Measurements from ENCODE around the gene ZNF565. TPM values are rescaled to one million over a fixed set of nuclear protein-coding genes. Genes with fewer than 3 reads are reported as not detected.
"Not testable (repeated sequence)": the region's sequence is repeated elsewhere in the genome, so short reads cannot be mapped to it uniquely, and the experiment has no call there.

The ZNF565 gene
- polyA plus RNA-seq, 1 experiment: 2.2 TPM

DNA sequence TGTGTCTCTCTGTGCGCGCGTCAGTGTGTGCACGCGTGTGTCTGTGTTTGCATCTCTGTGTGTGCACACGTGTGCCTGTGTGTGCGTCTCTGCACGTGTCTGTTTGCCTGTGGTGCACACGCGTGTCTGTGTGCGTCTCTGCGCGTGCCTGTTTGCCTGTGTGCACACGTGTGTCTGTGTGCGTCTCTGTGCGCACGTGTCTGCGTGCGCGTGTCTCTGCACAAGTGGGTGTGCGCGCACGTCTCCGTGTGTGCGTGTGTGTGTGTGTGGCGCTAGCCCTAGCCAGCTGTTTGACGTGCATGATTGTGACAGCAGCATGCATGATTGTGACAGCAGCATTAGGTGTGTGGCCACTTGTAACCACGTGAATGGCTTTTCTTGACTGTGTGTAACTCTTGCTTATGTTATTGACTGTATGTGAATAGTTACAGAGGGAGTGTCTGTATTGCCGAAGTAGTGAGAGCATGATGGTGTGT is 31.6 kb upstream of the ZNF565 start:
- Histone ChIP-seq H3K36me3 (ENCODE audit: control insufficient read depth, insufficient read depth, low read length) (no peaks in the 10 kb centered on the region), H3K4me3 (ENCODE audit: low read depth, low read length) (peak overlapping the region; percentile 3; the same call in 1 of the 2 replicates), H3K27me3 (ENCODE audit: control insufficient read depth, insufficient read depth, low read length) (peaks cover 3% of the 10 kb centered on the region)
- ChIA-PET POLR2A (no interaction called here), CTCF (interaction anchor here (0.7 to 0.9 kb wide), 2 partner anchors 24 to 1711 kb away, joined by 3 read pairs; no protein-coding TSS in a partner anchor)
- DNase-seq (ENCODE audit: low read depth): no peak
- TF ChIP-seq, protein P1, sequence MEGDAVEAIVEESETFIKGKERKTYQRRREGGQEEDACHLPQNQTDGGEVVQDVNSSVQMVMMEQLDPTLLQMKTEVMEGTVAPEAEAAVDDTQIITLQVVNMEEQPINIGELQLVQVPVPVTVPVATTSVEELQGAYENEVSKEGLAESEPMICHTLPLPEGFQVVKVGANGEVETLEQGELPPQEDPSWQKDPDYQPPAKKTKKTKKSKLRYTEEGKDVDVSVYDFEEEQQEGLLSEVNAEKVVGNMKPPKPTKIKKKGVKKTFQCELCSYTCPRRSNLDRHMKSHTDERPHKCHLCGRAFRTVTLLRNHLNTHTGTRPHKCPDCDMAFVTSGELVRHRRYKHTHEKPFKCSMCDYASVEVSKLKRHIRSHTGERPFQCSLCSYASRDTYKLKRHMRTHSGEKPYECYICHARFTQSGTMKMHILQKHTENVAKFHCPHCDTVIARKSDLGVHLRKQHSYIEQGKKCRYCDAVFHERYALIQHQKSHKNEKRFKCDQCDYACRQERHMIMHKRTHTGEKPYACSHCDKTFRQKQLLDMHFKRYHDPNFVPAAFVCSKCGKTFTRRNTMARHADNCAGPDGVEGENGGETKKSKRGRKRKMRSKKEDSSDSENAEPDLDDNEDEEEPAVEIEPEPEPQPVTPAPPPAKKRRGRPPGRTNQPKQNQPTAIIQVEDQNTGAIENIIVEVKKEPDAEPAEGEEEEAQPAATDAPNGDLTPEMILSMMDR (IDR thresholded peaks at IDR 0.05; ENCODE audit: insufficient read depth, low read depth, low read length): no peak

DNA sequence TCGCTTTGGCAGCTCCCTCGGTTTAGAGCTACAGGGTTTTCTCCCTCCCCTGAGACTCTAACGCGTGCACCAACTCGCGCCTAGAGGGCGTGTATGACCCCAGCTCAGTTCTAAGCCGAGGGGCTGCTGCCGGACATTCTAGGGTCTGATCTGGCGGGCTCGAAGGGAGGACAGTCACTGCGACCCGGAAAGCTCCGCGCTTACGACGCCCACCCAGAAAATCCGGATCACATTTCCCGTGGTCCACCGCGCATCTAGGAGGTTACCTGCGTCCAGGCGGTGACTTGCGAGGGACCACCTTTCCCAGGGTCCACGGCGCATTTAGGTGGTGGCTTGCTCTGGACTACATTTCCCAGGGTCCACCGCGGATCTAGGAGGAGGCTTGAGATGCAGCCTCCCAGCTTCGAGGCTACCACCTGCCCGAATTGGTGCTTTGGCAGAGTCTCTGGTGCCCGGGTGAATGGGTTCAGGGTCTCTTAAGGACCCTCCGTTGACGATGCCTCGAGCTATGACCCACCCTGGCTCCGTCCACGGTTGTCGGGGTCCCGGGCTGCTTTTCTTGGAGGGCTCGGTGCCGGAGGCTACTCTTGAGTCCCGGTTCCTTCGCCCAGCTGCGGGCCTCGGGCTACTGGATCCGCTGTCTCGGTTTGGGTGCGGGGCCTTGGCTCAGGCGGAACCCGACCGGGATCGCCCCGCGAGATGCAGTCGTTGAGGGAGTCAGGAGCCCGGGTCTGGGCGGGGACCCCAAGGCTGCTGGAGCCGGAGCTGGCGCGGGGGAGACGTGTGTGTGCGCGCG is 30.9 kb upstream of the ZNF565 start:
- H3K27me3 ChIP-seq (ENCODE audit: control insufficient read depth, insufficient read depth, low read length): peaks cover 3% of the 10 kb centered on the region
- DNase-seq (ENCODE audit: low read depth): no peak
- peak overlapping the region; percentile 3 for H3K4me3 ChIP-seq (ENCODE audit: low read depth, low read length)
- TF ChIP-seq, protein P1 (IDR thresholded peaks at IDR 0.05; ENCODE audit: insufficient read depth, low read depth, low read length): no peak
- ChIA-PET CTCF (interaction anchor here (0.7 to 0.9 kb wide), 2 partner anchors 23 to 1712 kb away, joined by 3 read pairs; no protein-coding TSS in a partner anchor), POLR2A (no interaction called here)
- no peaks in the 10 kb centered on the region for H3K36me3 ChIP-seq (ENCODE audit: control insufficient read depth, insufficient read depth, low read length)

DNA sequence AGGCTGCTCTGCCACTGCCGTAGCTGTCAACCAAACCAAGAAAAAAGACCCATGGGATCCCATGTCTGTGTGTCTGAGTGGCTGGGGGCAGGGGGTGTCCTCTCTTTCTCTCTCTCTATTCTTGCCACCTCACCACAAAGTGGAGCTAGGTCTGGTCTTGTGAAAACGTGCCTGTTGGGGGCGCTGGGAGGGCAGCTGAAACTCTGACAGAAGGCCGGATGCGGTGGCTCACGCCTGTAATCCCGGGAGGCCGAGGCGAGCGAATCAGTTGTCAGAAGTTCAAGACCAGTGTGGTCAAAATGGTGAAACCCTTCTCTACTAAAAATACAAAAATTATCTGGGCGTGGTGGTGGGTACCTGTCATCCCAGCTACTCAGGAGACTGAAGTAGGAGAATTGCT is 29.6 kb upstream of the ZNF565 start:
- Histone ChIP-seq H3K27me3 (ENCODE audit: control insufficient read depth, insufficient read depth, low read length) (peaks cover 3% of the 10 kb centered on the region), H3K36me3 (ENCODE audit: control insufficient read depth, insufficient read depth, low read length) (no peaks in the 10 kb centered on the region), H3K4me3 (ENCODE audit: low read depth, low read length) (no peak overlapping the region)
- POLR2A ChIA-PET: no interaction called here
- CTCF ChIA-PET: interaction anchor here (1.3 kb wide), 1 partner anchor 12 kb away, joined by 4 read pairs; no protein-coding TSS in a partner anchor
- TF ChIP-seq, protein P1 (IDR thresholded peaks at IDR 0.05; ENCODE audit: insufficient read depth, low read depth, low read length): no peak
- no peak for DNase-seq (ENCODE audit: low read depth)

DNA sequence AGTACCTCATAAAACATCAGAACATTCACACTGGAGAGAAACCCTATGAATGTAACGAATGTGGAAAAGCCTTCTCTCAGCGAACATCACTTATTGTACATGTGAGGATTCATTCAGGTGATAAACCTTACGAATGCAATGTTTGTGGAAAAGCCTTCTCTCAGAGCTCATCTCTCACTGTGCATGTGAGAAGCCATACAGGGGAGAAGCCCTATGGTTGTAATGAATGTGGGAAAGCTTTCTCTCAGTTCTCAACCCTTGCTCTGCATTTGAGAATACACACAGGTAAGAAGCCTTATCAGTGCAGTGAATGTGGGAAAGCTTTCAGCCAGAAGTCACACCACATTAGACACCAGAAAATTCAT is 22.5 kb upstream of the ZNF565 start:
- Histone ChIP-seq H3K4me3 (ENCODE audit: low read depth, low read length) (no peak overlapping the region), H3K27me3 (ENCODE audit: control insufficient read depth, insufficient read depth, low read length) (no peaks in the 10 kb centered on the region), H3K36me3 (ENCODE audit: control insufficient read depth, insufficient read depth, low read length) (peaks cover 21% of the 10 kb centered on the region)
- TF ChIP-seq, protein P1 (IDR thresholded peaks at IDR 0.05; ENCODE audit: insufficient read depth, low read depth, low read length): no peak
- POLR2A ChIA-PET: no interaction called here
- CTCF ChIA-PET: no interaction called here
- no peak for DNase-seq (ENCODE audit: low read depth)

DNA sequence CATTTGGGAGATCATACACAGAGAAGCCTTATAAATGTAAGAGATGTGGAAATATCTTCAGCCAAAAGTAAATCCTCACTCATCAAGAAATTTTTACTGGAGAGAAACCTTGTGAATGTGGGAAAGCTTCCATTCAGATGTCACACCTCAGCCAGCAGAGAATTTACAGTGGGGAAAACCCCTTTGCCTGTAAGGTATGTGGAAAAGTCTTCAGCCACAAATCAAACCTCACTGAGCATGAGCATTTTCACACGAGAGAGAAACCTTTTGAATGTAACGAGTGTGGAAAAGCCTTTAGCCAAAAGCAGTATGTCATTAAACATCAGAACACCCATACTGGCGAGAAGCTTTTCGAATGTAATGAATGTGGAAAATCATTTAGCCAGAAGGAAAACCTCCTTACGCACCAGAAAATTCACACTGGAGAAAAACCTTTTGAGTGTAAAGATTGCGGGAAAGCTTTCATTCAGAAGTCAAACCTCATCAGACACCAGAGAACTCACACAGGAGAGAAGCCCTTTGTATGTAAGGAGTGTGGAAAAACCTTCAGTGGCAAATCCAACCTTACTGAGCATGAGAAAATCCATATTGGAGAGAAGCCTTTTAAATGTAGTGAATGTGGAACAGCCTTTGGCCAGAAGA is 22.0 kb upstream of the ZNF565 start:
- TF ChIP-seq, protein P1 (IDR thresholded peaks at IDR 0.05; ENCODE audit: insufficient read depth, low read depth, low read length): no peak
- ChIA-PET POLR2A (no interaction called here), CTCF (no interaction called here)

DNA sequence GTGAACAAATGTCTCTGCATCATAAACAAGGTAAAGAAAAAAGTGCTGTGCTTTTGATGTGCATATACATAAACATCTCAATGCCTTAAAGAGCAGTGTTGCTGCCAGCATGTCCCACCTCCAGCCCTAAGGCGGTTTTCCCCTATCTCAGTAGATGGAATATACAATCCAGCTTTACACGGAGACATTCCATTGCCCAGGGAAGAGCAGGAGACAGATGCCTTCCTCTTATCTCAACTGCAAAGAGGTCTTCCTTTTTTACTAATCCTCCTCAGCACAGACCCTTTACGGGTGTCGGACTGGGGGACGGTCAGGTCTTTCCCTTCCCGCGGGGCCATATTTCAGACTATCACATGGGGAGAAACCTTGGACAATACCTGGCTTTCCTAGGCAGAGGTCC is 19.2 kb upstream of the ZNF565 start:
- CTCF ChIA-PET; H3K27me3 ChIP-seq (ENCODE audit: control insufficient read depth, insufficient read depth, low read length); POLR2A ChIA-PET; H3K4me3 ChIP-seq (ENCODE audit: low read depth, low read length); DNase-seq (ENCODE audit: low read depth): not testable (repeated sequence)
- peaks cover 26% of the 10 kb centered on the region for H3K36me3 ChIP-seq (ENCODE audit: control insufficient read depth, insufficient read depth, low read length)

More for the DNA sequence above, 22.0 kb upstream of the ZNF565 start:
- no peaks in the 10 kb centered on the region for H3K27me3 ChIP-seq (ENCODE audit: control insufficient read depth, insufficient read depth, low read length)
- H3K36me3 ChIP-seq (ENCODE audit: control insufficient read depth, insufficient read depth, low read length): peaks cover 21% of the 10 kb centered on the region
- no peak overlapping the region for H3K4me3 ChIP-seq (ENCODE audit: low read depth, low read length)
- DNase-seq (ENCODE audit: low read depth): no peak
